Karpas-422 (cell line): ENCODE data around the gene TTLL11. TPM values are rescaled to one million over a fixed set of nuclear protein-coding genes. Genes with fewer than 3 reads are reported as not detected.

Source experiments
- DNase-seq: peaks from one replicate; pipeline ENCODE4 v3.0.0-alpha.2; 2015
- H2AFZ ChIP-seq: fragments of 200-600 bp; sonication (generic); 2 replicates; pipeline ENCODE4 v1.6.1; 2014; ENCODE audit warnings: antibody characterized with exemption, low read length, mixed read lengths
- H3K27ac ChIP-seq: fragments of 200-600 bp; sonication (generic); 2 replicates; pipeline ENCODE4 v1.5.1; 2014; ENCODE audit warnings: mild to moderate bottlenecking, low read length, moderate library complexity
- H3K27me3 ChIP-seq: fragments of 200-600 bp; sonication (generic); 2 replicates; pipeline ENCODE4 v1.6.1; 2014; ENCODE audit warnings: low read length, mixed read lengths
- H3K36me3 ChIP-seq: fragments of 200-600 bp; sonication (generic); 2 replicates; pipeline ENCODE4 v1.6.1; 2014; ENCODE audit warnings: low read length, mixed read lengths; ENCODE audit not compliant: insufficient read depth
- H3K4me1 ChIP-seq: fragments of 200-600 bp; sonication (generic); 2 replicates; pipeline ENCODE4 v1.6.1; 2014; ENCODE audit warnings: mild to moderate bottlenecking, low read length, mixed read lengths
- H3K4me2 ChIP-seq: fragments of 200-600 bp; sonication (generic); 2 replicates; pipeline ENCODE4 v1.6.1; 2014; ENCODE audit warnings: low read length, low read depth, mild to moderate bottlenecking; ENCODE audit not compliant: poor library complexity, severe bottlenecking
- H3K4me3 ChIP-seq: fragments of 200-600 bp; sonication (generic); 2 replicates; pipeline ENCODE4 v1.5.1; 2014; ENCODE audit warnings: mild to moderate bottlenecking, antibody characterized with exemption, low read length, mixed read lengths
- H3K79me2 ChIP-seq: fragments of 200-600 bp; sonication (generic); 2 replicates; pipeline ENCODE4 v1.6.1; 2014; ENCODE audit warnings: mild to moderate bottlenecking, low read length, mixed read lengths
- H3K9ac ChIP-seq: fragments of 200-600 bp; sonication (generic); 2 replicates; pipeline ENCODE4 v1.6.0; 2014; ENCODE audit warnings: low read length
- H3K9me2 ChIP-seq: fragments of 200-600 bp; sonication (generic), shearing (Covaris generic); replicated peaks from 2 replicates; pipeline ENCODE4 v1.6.0; 2014; ENCODE audit warnings: mild to moderate bottlenecking, low read length, moderate library complexity; ENCODE audit not compliant: insufficient read depth
- H3K9me3 ChIP-seq: fragments of 300-700, 200-600 bp; sonication (generic); 2 replicates; pipeline ENCODE4 v1.6.1; 2014; ENCODE audit warnings: low read length, mixed read lengths
- H4K20me1 ChIP-seq: fragments of 200-600 bp; sonication (generic); 2 replicates; pipeline ENCODE4 v1.6.1; 2014; ENCODE audit warnings: mild to moderate bottlenecking, antibody characterized with exemption, low read length, low read depth; ENCODE audit not compliant: insufficient read depth
- total RNA-seq: library from RNA; depleted of rRNA; stranded (reverse); fragments of >200 nt; shearing (Covaris generic); gene quantifications from 2 replicates; pipeline ENCODE4 v1.2.3, GENCODE V29; 2014; ENCODE audit warnings: low replicate concordance

Gene TTLL11
- total RNA-seq, 1 experiment from 2014 or later: 2.5 TPM

GRCh38 chr9:122059214-122059954, 33.7 kb downstream of the TTLL11 start:
- H3K9me2 ChIP-seq: no peaks in the 10 kb centered on the region
- H3K27me3 ChIP-seq: no peaks in the 10 kb centered on the region
- DNase-seq: no peak
- H3K4me2 ChIP-seq: no peak overlapping the region
- H3K36me3 ChIP-seq: no peaks in the 10 kb centered on the region
- H3K9me3 ChIP-seq: no peaks in the 10 kb centered on the region
- no peak overlapping the region for H3K4me3 ChIP-seq
- H4K20me1 ChIP-seq: peaks cover 14% of the 10 kb centered on the region
- H3K27ac ChIP-seq: no peak overlapping the region
- H2AFZ ChIP-seq: no peak overlapping the region
- H3K79me2 ChIP-seq: no peaks in the 10 kb centered on the region
- no peak overlapping the region for H3K9ac ChIP-seq
- H3K4me1 ChIP-seq: peaks cover 4% of the 10 kb centered on the region; the same call in 1 of the 2 replicates

- no peak for DNase-seq
- no peak overlapping the region for H3K27ac ChIP-seq
- no peaks in the 10 kb centered on the region for H3K9me2 ChIP-seq
- no peaks in the 10 kb centered on the region for H3K9me3 ChIP-seq
- H3K9ac ChIP-seq: no peak overlapping the region
- H3K79me2 ChIP-seq: no peaks in the 10 kb centered on the region
- H3K36me3 ChIP-seq: no peaks in the 10 kb centered on the region
- H3K4me1 ChIP-seq: peaks cover 4% of the 10 kb centered on the region; the same call in 1 of the 2 replicates
- H3K4me2 ChIP-seq: no peak overlapping the region
- H3K4me3 ChIP-seq: no peak overlapping the region
- no peak overlapping the region for H2AFZ ChIP-seq
- H3K27me3 ChIP-seq: no peaks in the 10 kb centered on the region
- peaks cover 13% of the 10 kb centered on the region for H4K20me1 ChIP-seq
Measured at GRCh38 chr9:122058709-122059108, 34.4 kb downstream of the TTLL11 start.

GRCh38 chr9:122058051-122058450, 35.1 kb downstream of the TTLL11 start:
- Histone ChIP-seq H3K27ac (no peak overlapping the region), H3K9me3 (no peaks in the 10 kb centered on the region), H4K20me1 (peaks cover 9% of the 10 kb centered on the region), H3K9ac (no peak overlapping the region), H3K9me2 (no peaks in the 10 kb centered on the region), H3K79me2 (no peaks in the 10 kb centered on the region), H3K4me3 (no peak overlapping the region), H3K36me3 (no peaks in the 10 kb centered on the region), H2AFZ (no peak overlapping the region), H3K27me3 (no peaks in the 10 kb centered on the region), H3K4me2 (no peak overlapping the region), H3K4me1 (peaks cover 4% of the 10 kb centered on the region; the same call in 1 of the 2 replicates)
- no peak for DNase-seq

- Histone ChIP-seq H3K27me3 (no peaks in the 10 kb centered on the region), H3K79me2 (no peaks in the 10 kb centered on the region), H3K4me2 (no peak overlapping the region), H4K20me1 (peaks cover 14% of the 10 kb centered on the region), H3K4me1 (peaks cover 4% of the 10 kb centered on the region; the same call in 1 of the 2 replicates), H3K9me3 (no peaks in the 10 kb centered on the region), H3K9ac (no peak overlapping the region), H3K36me3 (no peaks in the 10 kb centered on the region), H3K4me3 (no peak overlapping the region), H3K9me2 (no peaks in the 10 kb centered on the region), H2AFZ (no peak overlapping the region), H3K27ac (no peak overlapping the region)
- no peak for DNase-seq
Measured at GRCh38 chr9:122057211-122057610, 35.9 kb downstream of the TTLL11 start.

- peaks cover 14% of the 10 kb centered on the region for H4K20me1 ChIP-seq
- no peaks in the 10 kb centered on the region for H3K9me3 ChIP-seq
- H3K27me3 ChIP-seq: no peaks in the 10 kb centered on the region
- H2AFZ ChIP-seq: no peak overlapping the region
- H3K36me3 ChIP-seq: no peaks in the 10 kb centered on the region
- no peaks in the 10 kb centered on the region for H3K79me2 ChIP-seq
- H3K4me1 ChIP-seq: peaks cover 4% of the 10 kb centered on the region; the same call in 1 of the 2 replicates
- H3K9ac ChIP-seq: no peak overlapping the region
- no peak overlapping the region for H3K27ac ChIP-seq
- DNase-seq: no peak
- H3K4me3 ChIP-seq: no peak overlapping the region
- H3K4me2 ChIP-seq: no peak overlapping the region
- H3K9me2 ChIP-seq: no peaks in the 10 kb centered on the region
Measured at GRCh38 chr9:122056484-122056883, 36.6 kb downstream of the TTLL11 start.

GRCh38 chr9:122055701-122056100, 37.4 kb downstream of the TTLL11 start:
- Histone ChIP-seq H3K4me3 (no peak overlapping the region), H3K27ac (no peak overlapping the region), H3K9me2 (no peaks in the 10 kb centered on the region), H3K4me1 (peaks cover 4% of the 10 kb centered on the region; the same call in 1 of the 2 replicates), H3K27me3 (no peaks in the 10 kb centered on the region), H3K9ac (no peak overlapping the region), H4K20me1 (peaks cover 15% of the 10 kb centered on the region), H2AFZ (no peak overlapping the region), H3K9me3 (no peaks in the 10 kb centered on the region), H3K36me3 (no peaks in the 10 kb centered on the region), H3K4me2 (no peak overlapping the region), H3K79me2 (no peaks in the 10 kb centered on the region)
- no peak for DNase-seq

- no peaks in the 10 kb centered on the region for H3K9me3 ChIP-seq
- no peak overlapping the region for H3K9ac ChIP-seq
- no peak for DNase-seq
- peaks cover 4% of the 10 kb centered on the region; the same call in 1 of the 2 replicates for H3K4me1 ChIP-seq
- no peak overlapping the region for H3K4me3 ChIP-seq
- H3K79me2 ChIP-seq: no peaks in the 10 kb centered on the region
- no peaks in the 10 kb centered on the region for H3K36me3 ChIP-seq
- peaks cover 24% of the 10 kb centered on the region for H4K20me1 ChIP-seq
- no peaks in the 10 kb centered on the region for H3K9me2 ChIP-seq
- H3K27ac ChIP-seq: no peak overlapping the region
- no peak overlapping the region for H3K4me2 ChIP-seq
- no peak overlapping the region for H2AFZ ChIP-seq
- H3K27me3 ChIP-seq: no peaks in the 10 kb centered on the region
Measured at GRCh38 chr9:122053567-122054350, 39.3 kb downstream of the TTLL11 start.

- H3K36me3 ChIP-seq: no peaks in the 10 kb centered on the region
- DNase-seq: no peak
- no peaks in the 10 kb centered on the region for H3K79me2 ChIP-seq
- no peak overlapping the region for H3K4me3 ChIP-seq
- H3K4me1 ChIP-seq: peaks cover 4% of the 10 kb centered on the region; the same call in 1 of the 2 replicates
- no peak overlapping the region for H3K9ac ChIP-seq
- H3K9me3 ChIP-seq: no peaks in the 10 kb centered on the region
- H3K4me2 ChIP-seq: no peak overlapping the region
- no peaks in the 10 kb centered on the region for H3K27me3 ChIP-seq
- no peaks in the 10 kb centered on the region for H3K9me2 ChIP-seq
- no peak overlapping the region for H3K27ac ChIP-seq
- H2AFZ ChIP-seq: no peak overlapping the region
- H4K20me1 ChIP-seq: peaks cover 27% of the 10 kb centered on the region
Measured at GRCh38 chr9:122053064-122053463, 40.0 kb downstream of the TTLL11 start.
